GM18858 (cell line): Measurements from ENCODE around the gene MAN1C1.
"Not testable (repeated sequence)": the region's sequence is repeated elsewhere in the genome, so short reads cannot be mapped to it uniquely, and the experiment has no call there.

Source experiments
- ATAC-seq: cut with Tn5 transposase; IDR thresholded peaks from one replicate; pipeline ENCODE4 v1.9.1; 2021; ENCODE audit not compliant: unreplicated experiment

The MAN1C1 gene

DNA sequence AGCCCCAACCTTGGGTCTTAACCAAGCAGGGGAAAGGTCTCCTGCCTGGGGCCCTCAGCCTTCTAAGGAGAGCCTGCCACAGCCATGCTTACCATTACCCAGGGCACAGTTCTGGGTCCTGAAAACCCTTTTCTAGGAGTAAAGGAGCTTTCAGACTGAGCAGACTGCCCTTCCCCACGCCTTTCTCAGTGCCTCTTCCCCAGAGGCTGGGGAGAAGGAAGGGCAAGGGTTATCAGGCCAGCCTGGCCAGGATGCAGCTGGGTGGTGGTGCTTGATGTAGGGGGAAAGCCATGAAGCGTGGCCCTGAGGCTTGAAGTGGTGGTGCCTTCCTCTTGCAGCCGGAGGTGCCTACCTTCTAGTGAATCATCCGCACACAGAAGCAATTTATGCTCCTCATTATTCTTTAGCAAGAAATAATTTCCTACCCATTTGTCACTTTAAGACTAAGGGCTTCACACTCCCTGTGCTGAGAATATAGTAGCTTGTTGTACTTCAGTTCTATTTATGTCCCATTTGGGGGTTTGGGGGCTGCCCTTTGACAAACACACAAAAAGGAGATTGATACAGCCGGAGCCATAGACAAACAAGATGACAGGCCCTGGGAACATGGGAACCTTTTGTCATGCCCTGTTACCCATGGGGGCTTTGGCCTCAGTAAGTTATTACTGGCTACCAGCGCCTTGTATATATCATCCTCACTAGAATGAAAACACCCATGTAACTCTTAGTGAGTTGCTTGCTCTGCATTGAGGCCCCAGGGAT is 40.7 kb downstream of the MAN1C1 start:
- no peak for ATAC-seq

GRCh38 chr1:25657883-25658760 is 41.5 kb downstream of the MAN1C1 start:
- no peak for ATAC-seq

GRCh38 chr1:25658791-25659431 is 42.3 kb downstream of the MAN1C1 start:
- no peak for ATAC-seq

DNA sequence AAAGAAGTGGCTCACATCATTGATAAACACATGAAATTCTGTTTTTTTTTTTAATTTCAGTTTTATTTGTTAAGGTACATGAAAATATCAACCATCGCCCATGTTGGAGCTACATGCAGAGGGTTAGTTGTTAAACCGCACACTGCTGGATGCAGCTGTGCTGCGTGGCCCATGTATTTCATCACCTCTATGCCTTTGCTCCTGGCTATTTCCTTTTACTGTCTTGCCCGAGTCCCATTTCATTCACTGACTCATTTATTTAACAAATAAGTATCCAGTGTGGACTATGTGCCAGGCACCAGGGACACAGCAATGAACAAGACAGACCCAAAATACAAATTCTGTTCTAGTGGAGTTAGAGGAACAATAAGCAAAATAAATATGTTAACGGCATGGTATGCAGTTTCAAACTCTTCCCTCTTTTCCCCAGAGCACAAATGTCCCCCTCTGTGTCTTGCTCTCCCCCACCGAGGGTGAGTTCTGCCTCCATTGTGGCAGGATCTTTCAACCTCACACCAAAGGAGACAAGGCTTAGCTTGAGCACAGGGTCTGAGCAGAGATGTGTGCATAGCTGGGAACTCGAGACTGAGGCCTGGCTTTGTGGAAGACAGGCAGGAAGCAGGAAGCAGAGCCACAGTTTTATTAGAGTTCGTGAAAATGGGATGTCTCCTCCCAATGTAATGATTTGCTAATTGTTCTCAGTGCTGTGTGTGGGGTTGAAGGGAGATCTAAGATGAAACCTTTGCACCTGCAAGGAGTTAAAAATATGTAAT is 44.6 kb downstream of the MAN1C1 start:
- no peak for ATAC-seq

GRCh38 chr1:25662061-25662460 is 45.5 kb downstream of the MAN1C1 start:
- ATAC-seq, result no peak

DNA sequence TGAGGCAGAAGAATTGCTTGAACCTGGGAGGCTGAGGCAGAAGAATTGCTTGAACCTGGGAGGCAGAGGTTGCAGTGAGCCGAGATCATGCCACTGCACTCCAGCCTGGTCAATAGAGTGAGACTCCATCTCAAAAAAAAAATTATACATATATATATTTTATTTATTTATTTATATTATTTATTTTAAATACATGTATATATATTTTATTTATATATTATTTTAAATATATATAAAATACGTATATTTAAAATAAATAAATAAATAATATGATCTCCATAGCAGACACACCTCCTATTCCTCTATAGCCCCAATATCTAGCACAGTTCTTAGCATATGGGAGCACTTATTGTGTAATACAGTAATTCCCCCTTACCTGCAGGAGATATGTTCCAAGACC is 46.4 kb downstream of the MAN1C1 start:
- not testable (repeated sequence) for ATAC-seq

DNA sequence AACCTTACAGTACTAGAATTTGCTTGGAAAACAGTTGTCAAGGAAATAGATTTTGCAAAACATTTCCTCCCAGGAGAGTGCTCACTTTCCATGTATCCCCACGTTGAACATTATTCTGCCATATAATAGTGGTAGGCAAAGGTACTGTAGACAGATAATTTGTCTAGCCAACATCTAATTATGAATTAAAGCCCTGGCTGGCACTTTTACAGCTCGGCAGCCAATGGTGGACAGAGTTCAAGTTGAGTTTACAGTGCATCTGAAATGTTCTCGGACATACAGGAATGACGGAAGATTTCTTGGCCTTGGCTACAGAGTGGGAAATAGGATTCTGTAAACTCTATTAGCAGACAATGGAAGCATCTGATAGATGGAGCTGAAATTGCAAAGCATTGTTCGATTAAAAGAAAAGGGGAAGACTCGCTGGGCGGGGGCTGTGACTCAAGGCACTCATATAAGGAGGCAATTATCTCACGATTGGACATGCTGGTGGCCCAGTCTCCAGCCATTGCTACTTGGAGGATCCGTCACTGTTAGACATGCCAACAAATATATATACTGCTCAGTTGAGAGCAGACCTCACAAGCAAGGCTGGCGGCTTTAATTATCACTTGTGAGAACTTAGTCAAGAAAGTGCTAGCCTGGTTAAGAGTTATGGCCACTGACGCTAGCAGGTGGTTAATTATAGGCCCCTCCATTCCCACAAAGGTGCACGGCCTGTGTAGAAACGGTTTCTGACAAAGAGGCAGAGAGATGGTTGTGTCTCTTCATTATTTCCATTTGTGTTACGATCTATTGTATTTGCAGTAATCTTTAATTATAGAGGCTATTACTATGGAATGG is 48.0 kb downstream of the MAN1C1 start:
- no peak for ATAC-seq

DNA sequence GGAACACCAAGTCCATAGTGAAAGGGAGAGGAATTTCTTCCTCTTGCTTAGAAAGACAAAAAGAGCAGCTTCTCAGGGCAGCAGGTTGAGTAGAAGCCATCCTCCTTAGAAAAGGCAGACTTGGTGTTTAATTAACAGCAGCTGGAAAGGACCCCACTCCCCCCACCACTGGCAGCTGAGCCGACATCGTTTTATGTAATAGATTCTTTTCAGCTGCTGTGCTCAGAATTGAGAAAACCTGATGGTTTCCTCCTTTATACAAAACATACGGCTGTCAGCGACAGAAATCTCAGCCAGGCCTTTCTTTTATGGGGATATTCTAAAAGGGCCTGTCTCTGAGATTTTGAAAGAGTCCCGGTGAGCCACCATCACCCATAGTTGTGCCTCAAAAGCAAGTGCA is 49.9 kb downstream of the MAN1C1 start:
- ATAC-seq, result no peak

DNA sequence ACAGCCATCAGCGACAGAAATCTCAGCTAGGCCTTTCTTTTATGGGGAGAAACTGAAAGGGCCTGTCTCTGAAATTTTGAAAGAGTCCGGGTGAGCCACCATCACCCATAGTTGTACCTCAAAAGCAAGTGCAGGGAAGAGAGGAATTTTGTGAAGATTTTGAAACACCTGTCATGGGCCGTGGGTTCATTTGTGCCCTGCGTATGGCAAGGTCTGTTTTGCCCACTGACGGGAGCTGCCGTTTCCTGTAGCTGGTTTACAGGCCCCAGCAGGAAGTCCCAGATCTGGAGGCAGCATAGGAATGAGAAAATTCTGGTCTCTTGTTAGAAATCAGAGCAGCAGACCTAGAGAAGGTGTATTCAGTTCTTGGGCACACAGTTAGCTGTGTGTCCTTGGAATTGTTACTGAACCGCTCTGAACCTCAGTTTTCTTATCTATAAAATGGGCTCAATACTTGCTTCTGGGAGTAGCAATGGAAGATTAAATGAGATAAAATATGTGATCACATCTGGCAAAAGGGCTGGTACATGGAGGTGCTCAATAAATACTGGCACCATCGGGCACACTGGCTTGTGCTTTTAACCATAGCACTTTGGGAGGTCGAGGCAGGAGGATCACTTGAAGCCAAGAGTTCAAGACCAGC is 52.5 kb downstream of the MAN1C1 start:
- no peak for ATAC-seq

- ATAC-seq, result no peak
Observed at GRCh38 chr1:25669781-25670567, 53.4 kb downstream of the MAN1C1 start.

GRCh38 chr1:25671929-25672328 is 55.3 kb downstream of the MAN1C1 start:
- no peak for ATAC-seq

DNA sequence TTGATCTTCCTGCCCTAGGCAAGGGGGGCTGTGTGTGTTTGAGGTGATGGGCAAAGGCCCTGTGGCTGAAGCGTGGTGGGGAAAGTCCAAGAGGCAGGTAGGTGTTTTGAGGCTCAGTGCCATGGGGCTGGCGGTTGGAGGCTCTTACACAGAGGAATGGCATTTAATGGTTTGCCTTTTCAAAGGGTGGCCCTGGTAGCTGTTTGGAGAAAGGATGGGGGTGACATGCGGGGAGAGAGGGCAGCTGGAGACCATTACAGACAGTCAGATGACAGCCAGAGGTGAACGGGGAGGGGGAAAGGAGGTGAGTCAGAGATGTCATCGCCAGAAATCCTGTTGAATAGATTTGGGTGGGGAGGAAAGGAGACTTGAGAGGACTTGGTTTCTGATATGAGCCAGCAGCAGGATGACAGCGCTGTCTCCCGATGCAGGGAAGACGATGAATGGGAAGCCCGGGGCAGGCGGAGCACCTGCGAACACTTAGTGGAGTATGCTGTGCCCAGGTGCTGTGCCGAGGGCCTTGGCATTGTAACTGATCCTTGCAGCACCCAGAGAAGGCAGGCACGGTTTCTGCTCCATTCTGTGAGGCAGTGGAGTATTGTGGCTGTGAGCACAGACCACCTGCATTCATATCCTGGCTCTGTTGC is 56.3 kb downstream of the MAN1C1 start:
- ATAC-seq, result no peak

- no peak for ATAC-seq
Observed at GRCh38 chr1:25673456-25673855, 56.9 kb downstream of the MAN1C1 start.

DNA sequence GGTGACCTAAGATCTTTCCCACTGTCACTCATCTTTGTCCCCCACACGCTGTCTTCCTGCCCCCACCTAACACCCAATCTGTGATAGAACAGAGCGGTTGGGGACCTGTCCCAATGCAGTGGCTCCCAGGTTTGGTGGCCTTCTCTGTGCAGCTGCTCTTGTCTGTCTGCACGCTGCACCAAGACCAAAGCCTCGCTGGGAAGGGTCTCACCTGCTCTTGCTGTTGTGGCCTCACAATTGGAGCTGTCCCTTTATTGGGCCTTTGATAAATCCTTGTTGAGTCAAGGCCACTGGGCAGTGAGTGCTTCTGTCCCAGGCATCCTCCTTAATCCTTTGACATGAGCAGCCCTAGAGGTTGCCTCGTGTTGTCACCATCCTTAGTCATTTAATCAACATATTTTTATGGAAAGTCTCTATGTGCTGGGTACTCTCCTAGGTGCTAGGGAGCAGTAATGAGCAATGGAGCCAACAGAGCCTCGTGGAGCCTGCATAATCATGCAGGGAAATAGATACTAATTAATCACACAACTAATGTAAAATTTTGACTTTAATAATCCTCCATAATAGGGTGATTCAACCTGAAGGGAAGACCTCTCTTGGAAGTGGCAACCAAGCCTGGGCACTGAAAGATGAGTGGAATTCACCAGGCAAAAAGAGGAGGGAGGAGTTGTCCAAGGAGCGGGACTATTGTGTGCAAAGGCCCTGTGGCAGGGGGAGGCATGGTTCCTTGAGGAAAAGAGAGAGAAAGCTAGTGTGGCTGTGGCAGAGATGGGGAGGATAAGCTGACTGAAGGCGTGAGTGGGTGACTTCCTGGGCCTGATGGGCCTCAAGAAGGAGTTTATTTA is 57.6 kb downstream of the MAN1C1 start:
- ATAC-seq, result no peak

- no peak for ATAC-seq
Observed at GRCh38 chr1:25674807-25675084, 58.2 kb downstream of the MAN1C1 start.

GRCh38 chr1:25675729-25676476 is 59.3 kb downstream of the MAN1C1 start:
- ATAC-seq, result peak; percentile 90

- ATAC-seq, result no peak
Observed at GRCh38 chr1:25676488-25676887, 59.9 kb downstream of the MAN1C1 start.
